Suppressor macrophage treated with lipopolysaccharide for 1 hour (primary cell): ENCODE results near the gene ZSCAN25.
"Not testable (repeated sequence)": the region's sequence is repeated elsewhere in the genome, so short reads cannot be mapped to it uniquely, and the experiment has no call there.

Experiments
- DNase-seq, 3 donors: peaks; one replicate each; pipeline ENCODE4 v3.0.0-alpha.2; 2020 to 2022

ZSCAN25 gene

GRCh38 chr7:99616359-99617191 lies at the start of gene ZSCAN25:
ZSCAN25 (plus strand) TSS chr7:99616946; CDS start chr7:99619607, 2,661 bp downstream.
- peak; percentile 89 to 90 (median 89) for DNase-seq

- DNase-seq: not testable (repeated sequence)
These were observed 48.0 kb upstream of the ZSCAN25 start for GRCh38 chr7:99568770-99569169.

- DNase-seq: no peak
These were observed 45.0 kb upstream of the ZSCAN25 start for GRCh38 chr7:99571768-99572167.

- no peak for DNase-seq
These were observed 43.5 kb upstream of the ZSCAN25 start for GRCh38 chr7:99573257-99573656.

GRCh38 chr7:99576251-99576650 lies 40.5 kb upstream of the ZSCAN25 start:
- DNase-seq: no peak

GRCh38 chr7:99579281-99579955 lies 37.3 kb upstream of the ZSCAN25 start:
- no peak for DNase-seq

- peak in 1 of 3 donors; percentile 42 for DNase-seq
These were observed 36.6 kb upstream of the ZSCAN25 start for GRCh38 chr7:99579956-99580777.

- DNase-seq: not testable (repeated sequence)
These were observed 35.9 kb upstream of the ZSCAN25 start for GRCh38 chr7:99580778-99581332.

GRCh38 chr7:99588868-99589267 lies 27.9 kb upstream of the ZSCAN25 start:
- no peak for DNase-seq

GRCh38 chr7:99594948-99595745 lies 21.6 kb upstream of the ZSCAN25 start:
- peak in 2 of 3 donors; percentile 23 to 33 for DNase-seq

- no peak for DNase-seq
These were observed 20.3 kb upstream of the ZSCAN25 start for GRCh38 chr7:99596408-99596955.

GRCh38 chr7:99597762-99598501 lies 18.8 kb upstream of the ZSCAN25 start, which contains the start of gene TMEM225B:
TMEM225B (plus strand) TSS chr7:99598267; CDS start chr7:99604389, 6,122 bp downstream.
- no peak for DNase-seq

GRCh38 chr7:99599836-99600235 lies 16.9 kb upstream of the ZSCAN25 start:
- DNase-seq: no peak

GRCh38 chr7:99601656-99602310 lies 15.0 kb upstream of the ZSCAN25 start:
- DNase-seq: no peak

GRCh38 chr7:99605527-99605926 lies 11.2 kb upstream of the ZSCAN25 start:
- no peak for DNase-seq

- DNase-seq: no peak
These were observed 10.2 kb upstream of the ZSCAN25 start for GRCh38 chr7:99606531-99606930.

GRCh38 chr7:99607548-99607947 lies 9.2 kb upstream of the ZSCAN25 start:
- no peak for DNase-seq

- no peak for DNase-seq
These were observed 2.3 kb upstream of the ZSCAN25 start for GRCh38 chr7:99614495-99614894.

GRCh38 chr7:99615989-99616358 lies 772 bp upstream of the ZSCAN25 start:
- no peak for DNase-seq

- DNase-seq: no peak
These were observed 541 bp downstream of the ZSCAN25 start for GRCh38 chr7:99617192-99617781.
